Metanephros (tissue), 2 donors: ENCODE data around the gene STARD3NL. TPM values are rescaled to one million over a fixed set of nuclear protein-coding genes. Genes with fewer than 3 reads are reported as not detected.

Source experiments
- small RNA-seq: library from RNA; depleted of rRNA; stranded (forward); fragments of <200 nt; gene quantifications from one replicate; pipeline ENCODE3, GENCODE V24; 2014; ENCODE audit warnings: low replicate concordance
- total RNA-seq: library from RNA; depleted of rRNA; stranded (reverse); fragments of >200 nt; gene quantifications from one replicate; pipeline ENCODE4 v1.2.3, GENCODE V29; 2014

The STARD3NL gene, protein sequence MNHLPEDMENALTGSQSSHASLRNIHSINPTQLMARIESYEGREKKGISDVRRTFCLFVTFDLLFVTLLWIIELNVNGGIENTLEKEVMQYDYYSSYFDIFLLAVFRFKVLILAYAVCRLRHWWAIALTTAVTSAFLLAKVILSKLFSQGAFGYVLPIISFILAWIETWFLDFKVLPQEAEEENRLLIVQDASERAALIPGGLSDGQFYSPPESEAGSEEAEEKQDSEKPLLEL
- total RNA-seq = 46.3 TPM

DNA sequence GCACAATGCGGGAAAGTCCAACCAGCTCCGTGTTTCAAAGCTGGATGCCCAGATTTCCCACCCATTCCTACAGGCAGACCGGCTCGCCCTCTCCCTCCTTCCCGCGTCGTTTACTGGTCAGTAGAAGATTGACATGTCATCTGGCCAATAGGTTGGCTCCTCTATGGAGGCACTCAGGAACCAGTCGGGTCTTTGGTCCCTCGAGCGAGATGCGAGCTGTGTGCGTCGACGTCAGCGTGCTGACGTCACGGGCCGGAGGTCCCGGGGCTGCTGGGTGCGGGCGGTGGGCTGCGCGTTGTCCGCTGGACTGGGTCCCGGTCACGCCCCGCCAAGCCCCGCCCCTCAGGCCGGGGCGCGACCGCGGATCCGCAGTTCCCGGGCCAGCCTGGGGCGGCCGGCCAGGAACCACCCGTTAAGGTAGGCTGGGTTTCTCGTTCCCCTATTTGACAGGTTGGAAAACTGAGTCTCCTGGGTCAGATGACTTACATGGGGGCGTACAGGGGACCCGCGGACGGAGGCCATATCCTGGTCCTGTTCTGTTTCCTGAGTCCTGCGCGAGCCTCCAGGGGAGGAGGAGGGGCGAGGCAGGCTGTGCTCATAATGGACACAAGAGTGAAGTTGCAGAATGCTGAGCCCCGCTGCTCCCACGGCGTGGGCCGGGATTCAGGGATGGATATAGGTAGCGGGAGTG is at the start of gene STARD3NL:
Gene STARD3NL, plus strand, starts transcription at position 242 of the 691 bp plus-strand sequence. CDS start 29,260 bp downstream, outside the sequence.

DNA sequence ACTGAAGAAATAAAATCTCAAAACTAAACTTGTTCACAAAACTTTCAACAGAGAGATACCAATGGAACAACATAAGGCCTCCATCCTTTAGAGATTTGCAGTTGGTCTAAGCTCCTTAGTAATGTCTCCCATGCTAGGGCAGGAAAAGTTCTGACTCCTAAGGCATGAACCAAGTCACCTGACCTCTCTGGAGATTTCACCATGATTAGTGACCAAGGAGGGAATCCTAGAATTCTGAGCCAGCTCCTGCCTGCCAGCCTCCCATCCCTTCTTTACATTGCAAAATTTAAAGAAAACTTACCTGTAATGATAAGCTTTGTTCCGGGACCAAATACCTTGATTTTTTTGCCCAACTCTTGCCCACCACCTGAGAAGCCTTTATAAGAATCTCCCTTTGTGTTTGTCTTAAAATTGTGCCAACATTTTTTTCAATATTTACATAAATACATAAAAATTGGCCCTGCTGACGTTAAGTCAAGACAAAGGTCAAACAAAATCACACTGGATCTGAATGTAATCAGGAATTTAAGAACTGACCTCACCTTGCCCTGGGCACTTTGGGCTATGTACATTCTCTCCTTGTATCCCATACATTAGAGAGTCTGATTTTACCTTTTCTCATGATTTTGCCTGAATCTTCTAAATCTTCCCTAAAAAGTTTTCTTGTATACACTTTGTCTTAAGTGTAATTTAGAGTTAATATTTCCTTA is 95.4 kb downstream of the STARD3NL start, which contains the start of gene TARP:
Gene TARP, minus strand, starts transcription at position 351 of the 710 bp plus-strand sequence.

Small RNA genes within 50 kb of the gene (small RNA-seq; reads per million reads assigned to genes)
- gene TRGJ1 (not detected), gene TRGJ2 (not detected), gene TRGJP (not detected), gene TRGJP1 (not detected), gene TRGJP2 (not detected)
